GM12878 (cell line): ENCODE data around the gene TEPSIN. TPM values are rescaled to one million over a fixed set of nuclear protein-coding genes. Genes with fewer than 3 reads are reported as not detected.

Experiments
- ATAC-seq: fragments of 200-7000 bp; cut with Tn5 transposase; 3 replicates; pipeline ENCODE4 v1.9.1; 2020; ENCODE audit warnings: mild to moderate bottlenecking, moderate library complexity
- BruUV-seq: library from RNA; stranded (reverse); fragments of 400-500 nt; replicated peaks from 2 replicates; lab custom pipeline; 2021; lab: Mats Ljungman, UMichigan
- CTCF ChIA-PET: fragments of 300-600 bp; sonication (Branson Sonifier 250); formaldehyde crosslinking; extraction: SDS; loops from one replicate; lab custom pipeline; 2021; ENCODE audit warnings: inconsistent platforms; lab: Yijun Ruan, JAX
- POLR2A ChIA-PET: fragments of 350-600 bp; formaldehyde crosslinking; extraction: SDS; loops from one replicate; lab custom pipeline; 2021; ENCODE audit warnings: inconsistent platforms; lab: Charles Lee
- RAD21 ChIA-PET: fragments of 300-600 bp; sonication (Branson Sonifier 250); formaldehyde crosslinking; loops from one replicate; lab custom pipeline; 2023; ENCODE audit warnings: antibody characterized with exemption; ENCODE audit not compliant: unreplicated experiment; lab: Charles Lee
- SMC1A ChIA-PET: fragments of 300-600 bp; sonication (Branson Sonifier 250); formaldehyde crosslinking; loops from one replicate; lab custom pipeline; 2023; ENCODE audit not compliant: unreplicated experiment, uncharacterized antibody; lab: Charles Lee
- DNase-seq: peaks from one replicate; pipeline ENCODE4 v3.0.0-alpha.2; 2011; ENCODE audit warnings: low read depth, low spot score
- FAIRE-seq: peaks from 3 replicates; lab custom pipeline; 2011; peaks lifted over from hg19 to GRCh38; lab: Jason Lieb, UNC
- H2AFZ ChIP-seq: 2 replicates; pipeline ENCODE4 v1.6.0; 2011; ENCODE audit warnings: low read depth, low read length, control low read depth; ENCODE audit not compliant: control insufficient read depth
- H3K27ac ChIP-seq: 2 replicates; pipeline ENCODE4 v1.5.1; 2011; ENCODE audit warnings: control low read depth; ENCODE audit not compliant: control insufficient read depth, insufficient read depth
- H3K27me3 ChIP-seq, 2 experiments: replicated peaks in 1 of 2; 2 replicates each; pipeline versions ENCODE4 v1.6.0 to v1.6.1; 2011; ENCODE audit warnings: low read length in 1 of 2; ENCODE audit not compliant: control insufficient read depth in 2 of 2, insufficient read depth in 2 of 2
- H3K36me3 ChIP-seq, 2 experiments: 2 replicates each; pipeline ENCODE4 v1.5.1; 2011; ENCODE audit warnings: low read length in 1 of 2; ENCODE audit not compliant: control insufficient read depth in 2 of 2, insufficient read depth in 2 of 2
- H3K4me1 ChIP-seq: 2 replicates; pipeline ENCODE4 v1.6.1; 2011; ENCODE audit warnings: mild to moderate bottlenecking, low read length, moderate library complexity, mixed read lengths; ENCODE audit not compliant: control insufficient read depth, insufficient read depth
- H3K4me2 ChIP-seq: 2 replicates; pipeline ENCODE4 v1.6.0; 2011; ENCODE audit warnings: control low read depth; ENCODE audit not compliant: control insufficient read depth, insufficient read depth
- H3K4me3 ChIP-seq: fragments of 200-600 bp; sonication (generic); 2 replicates; pipeline ENCODE4 v1.5.1; 2016
- H3K79me2 ChIP-seq: 2 replicates; pipeline ENCODE4 v1.6.0; 2011; ENCODE audit warnings: low read length; ENCODE audit not compliant: control insufficient read depth, insufficient read depth
- H3K9ac ChIP-seq: 2 replicates; pipeline ENCODE4 v1.8.0; 2011; ENCODE audit warnings: low read length, control low read depth, mixed read lengths; ENCODE audit not compliant: control insufficient read depth, insufficient read depth
- H3K9me3 ChIP-seq: replicated peaks from 3 replicates; pipeline ENCODE4 v1.5.1; 2011; ENCODE audit warnings: mild to moderate bottlenecking, low read length; ENCODE audit not compliant: control insufficient read depth, insufficient read depth
- H4K20me1 ChIP-seq: 2 replicates; pipeline ENCODE4 v1.6.0; 2011; ENCODE audit not compliant: control insufficient read depth, insufficient read depth
- CTCF ChIP-seq, 3 experiments: IDR thresholded peaks in 2 of 3; conservative IDR thresholded peaks in 1 of 3; 2 replicates each; pipeline ENCODE4 v1.5.1; 2011; ENCODE audit warnings: low read depth in 3 of 3, low read length in 3 of 3, mild to moderate bottlenecking in 3 of 3, control low read depth in 2 of 3, moderate library complexity in 2 of 3, inconsistent platforms in 1 of 3, mixed read lengths in 1 of 3; ENCODE audit not compliant: control insufficient read depth in 2 of 3, insufficient read depth in 1 of 3; ENCODE audit errors: extremely low read depth in 1 of 3
- MAX ChIP-seq: IDR thresholded peaks from 2 replicates; pipeline ENCODE4 v1.6.1; 2012; ENCODE audit warnings: low read depth, low read length, improper control_type of control experiment
- MEF2B ChIP-seq: fragments of 450-650 bp; IDR thresholded peaks from 2 replicates; pipeline ENCODE4 v1.6.1; 2018; ENCODE audit warnings: mild to moderate bottlenecking, moderate library complexity; ENCODE audit not compliant: partially characterized antibody, poor library complexity, severe bottlenecking
- MTA3 ChIP-seq: IDR thresholded peaks from 2 replicates; pipeline ENCODE4 v1.6.1; 2012; ENCODE audit warnings: low read length, inconsistent platforms, borderline replicate concordance
- MXI1 ChIP-seq: fragments of 150-350 bp; IDR thresholded peaks from 2 replicates; pipeline ENCODE4 v1.6.1; 2011; ENCODE audit warnings: low read depth, mild to moderate bottlenecking, inconsistent platforms, low read length, improper control_type of control experiment
- NR2F1 ChIP-seq: fragments of 450-650 bp; conservative IDR thresholded peaks from 2 replicates; pipeline ENCODE4 v1.6.1; 2017; ENCODE audit warnings: mild to moderate bottlenecking
- POLR2A ChIP-seq: IDR thresholded peaks from 2 replicates; pipeline ENCODE4 v1.6.1; 2011; ENCODE audit warnings: low read depth, mild to moderate bottlenecking, low read length
- RAD21 ChIP-seq: IDR thresholded peaks from 2 replicates; pipeline ENCODE4 v1.6.1; 2011; ENCODE audit warnings: mild to moderate bottlenecking, low read depth, low read length, moderate library complexity; ENCODE audit not compliant: insufficient read depth
- SMAD5 ChIP-seq: IDR thresholded peaks from 2 replicates; pipeline ENCODE4 v1.6.1; 2016; ENCODE audit warnings: antibody characterized with exemption, low read depth
- SMC3 ChIP-seq: IDR thresholded peaks from 2 replicates; pipeline ENCODE4 v1.6.1; 2011; ENCODE audit warnings: low read length, improper control_type of control experiment, borderline replicate concordance
- TAF1 ChIP-seq: IDR thresholded peaks from 2 replicates; pipeline ENCODE4 v1.6.1; 2011; ENCODE audit warnings: mild to moderate bottlenecking, low read depth, low read length, borderline replicate concordance
- ZNF207 ChIP-seq: fragments of 450-650 bp; IDR thresholded peaks from 2 replicates; pipeline ENCODE4 v1.6.1; 2014; ENCODE audit warnings: antibody characterized with exemption, mild to moderate bottlenecking, borderline replicate concordance
- ZNF274 ChIP-seq: IDR thresholded peaks from one replicate; pipeline ENCODE4 v1.8.0; 2011; ENCODE audit not compliant: insufficient read length, insufficient read depth
- WGBS: methylation state at CpG from one replicate; pipeline ENCODE4 v1.1.6; 2016; ENCODE audit warnings: low lambda C conversion rate; ENCODE audit not compliant: insufficient replicate concordance, insufficient coverage; ENCODE audit errors: missing lambda C conversion rate; 5-methylcytosine and 5-hydroxymethylcytosine counted together
- in situ Hi-C: fragments of 300-500 bp; cut with MboI; formaldehyde crosslinking; loops from 9 replicates; pipeline ENCODE4 v1.14.3; 2018; ENCODE audit warnings: mixed read lengths
- intact Hi-C: fragments of 100-400 bp; cut with micrococcal nuclease; formaldehyde crosslinking; loops from one replicate; pipeline ENCODE4 v1.14.2; 2022; ENCODE audit not compliant: unreplicated experiment
- polyA plus RNA-seq, 11 experiments: library from polyadenylated mRNA; depleted of rRNA in 4 of 11; unstranded in 6 of 11; stranded (reverse) in 5 of 11; fragments of >200 nt; fragmentation: Nextera tagmentation in 4 of 11; fragmentation: Illumina TruSeq in 1 of 11; extraction: Ambion mirVana in 4 of 11; extraction: Trizol in 1 of 11; gene quantifications; 1 replicate in 1 of 11; 2 replicates in 10 of 11; pipeline versions ENCODE4 v1.2.1 to v1.2.3, GENCODE V29; 2011 to 2016; ENCODE audit warnings: inconsistent platforms in 2 of 11, missing spikeins in 2 of 11, low read depth in 1 of 11
- total RNA-seq, 4 experiments: library from RNA; depleted of rRNA in 3 of 4; stranded (reverse); fragments of >200 nt in 3 of 4; fragmentation: Illumina TruSeq in 1 of 4; extraction: Trizol in 1 of 4; gene quantifications; 2 replicates each; pipeline versions ENCODE4 v1.2.1 to v1.2.3, GENCODE V29; 2013 to 2021

The TEPSIN gene
- total and polyA plus RNA-seq, 10 of the 15 experiments (the other 5 are each of a cell fraction or from before 2014, with no cell fraction given), result 0.87 to 36.7 (median 5.3) TPM

- no peak overlapping the region for H3K4me2 ChIP-seq
- peaks cover 23% of the 10 kb centered on the region for H3K4me1 ChIP-seq
- no peak for FAIRE-seq
- ChIA-PET SMC1A (interaction anchor here (0.7 kb wide), 1 partner anchor 239 kb away, joined by 3 read pairs; no protein-coding TSS in a partner anchor), RAD21 (interaction anchor here (0.7 kb wide), 1 partner anchor 63 kb away, joined by 3 read pairs; no protein-coding TSS in a partner anchor), POLR2A (no interaction called here), CTCF (interaction anchor here (0.7 to 1.4 kb wide), 3 partner anchors 94 to 355 kb away, joined by 3 to 4 read pairs (median 4); no protein-coding TSS in a partner anchor)
- no peaks in the 10 kb centered on the region for H4K20me1 ChIP-seq
- peaks cover 2% of the 10 kb centered on the region in 2 experiments; a peak in 3 of 4 replicates for H3K36me3 ChIP-seq
- no peaks in the 10 kb centered on the region for H3K27me3 ChIP-seq
- H3K27ac ChIP-seq, result no peak overlapping the region
- peak; percentile 15; the same call in 1 of the 2 replicates for TF ChIP-seq POLR2A
- TF ChIP-seq NR2F1, result no peak
- TF ChIP-seq SMC3, result no peak
- no peak for TF ChIP-seq SMAD5
- no peak for TF ChIP-seq MXI1
- BruUV-seq, result no TSS peak
- intact Hi-C loops, result no loop called here
- H3K9ac ChIP-seq, result no peak overlapping the region
- in situ Hi-C loops, result loop anchor here (25.0 kb wide), 1 partner anchor 234 kb away; no protein-coding TSS in a partner anchor
- WGBS, result 95% methylated on average over 32 of the region's 37 CpGs
- no peak overlapping the region for H2AFZ ChIP-seq
- H3K79me2 ChIP-seq, result peaks cover 8% of the 10 kb centered on the region
- no peaks in the 10 kb centered on the region for H3K9me3 ChIP-seq
- H3K4me3 ChIP-seq, result no peak overlapping the region
- ATAC-seq, result no peak
- DNase-seq, result no peak
Observed at GRCh38 chr17:81245665-81246342, 6.9 kb upstream of the TEPSIN start.

GRCh38 chr17:81245024-81245664, 6.3 kb upstream of the TEPSIN start:
- no peak overlapping the region; the same call in 1 of the 2 replicates for H3K4me2 ChIP-seq
- no peaks in the 10 kb centered on the region for H4K20me1 ChIP-seq
- ChIA-PET CTCF (interaction anchor here (1.0 to 1.4 kb wide), 3 partner anchors 47 to 356 kb away, joined by 3 to 4 read pairs (median 4); no protein-coding TSS in a partner anchor), RAD21 (no interaction called here), SMC1A (interaction anchor here (0.7 kb wide), 1 partner anchor 240 kb away, joined by 3 read pairs; no protein-coding TSS in a partner anchor), POLR2A (interaction anchor here (0.5 kb wide), 1 partner anchor 253 kb away, joined by 4 read pairs; no protein-coding TSS in a partner anchor)
- no peaks in the 10 kb centered on the region for H3K27me3 ChIP-seq
- peak overlapping the region; percentile 56 for H3K27ac ChIP-seq
- peaks cover 0 to 2% of the 10 kb centered on the region in 2 experiments; a peak in 2 of 4 replicates for H3K36me3 ChIP-seq
- H3K9me3 ChIP-seq, result no peaks in the 10 kb centered on the region
- peak; percentile 80 for ATAC-seq
- peaks cover 23% of the 10 kb centered on the region for H3K4me1 ChIP-seq
- no peak overlapping the region for H3K4me3 ChIP-seq
- in situ Hi-C loops (loop anchor here (25.0 kb wide), 1 partner anchor 233 kb away; no protein-coding TSS in a partner anchor), intact Hi-C loops (no loop called here)
- WGBS, result 29% methylated on average over 25 of the region's 25 CpGs
- FAIRE-seq, result no peak
- BruUV-seq, result no TSS peak
- H3K9ac ChIP-seq, result no peak overlapping the region
- DNase-seq, result peak; percentile 45
- no peak overlapping the region for H2AFZ ChIP-seq
- peaks cover 15% of the 10 kb centered on the region for H3K79me2 ChIP-seq
- TF ChIP-seq MTA3, result no peak
- no peak for TF ChIP-seq MAX
- no peak for TF ChIP-seq TAF1
- TF ChIP-seq CTCF (IDR thresholded peaks at IDR 0.05 in 2 of 3, conservative IDR thresholded peaks at IDR 0.05 in 1 of 3; ENCODE audit: control insufficient read depth in 2 of 3, extremely low read depth in 1 of 3, insufficient read depth in 1 of 3, low read depth in 3 of 3, low read length in 3 of 3), result no peak
- TF ChIP-seq MEF2B, result peak; percentile 10
- no peak for TF ChIP-seq ZNF274
- TF ChIP-seq RAD21, result no peak
- no peak for TF ChIP-seq ZNF207
